HG03460 (cell line): Measurements from ENCODE around the gene SOAT1.
"Not testable (repeated sequence)": the region's sequence is repeated elsewhere in the genome, so short reads cannot be mapped to it uniquely, and the experiment has no call there.

Experiments
- ATAC-seq: cut with Tn5 transposase; IDR thresholded peaks from one replicate; pipeline ENCODE4 v1.9.1; 2021; ENCODE audit not compliant: unreplicated experiment

The SOAT1 gene

GRCh38 chr1:179293340-179294327 is at the start of gene SOAT1:
SOAT1 (plus strand) TSS chr1:179293797; CDS start chr1:179302685, 8,888 bp downstream.
- peak; percentile 95 for ATAC-seq

GRCh38 chr1:179245426-179245825 is 48.2 kb upstream of the SOAT1 start:
- ATAC-seq: not testable (repeated sequence)

- no peak for ATAC-seq
These were observed 45.7 kb upstream of the SOAT1 start for GRCh38 chr1:179247923-179248322.

GRCh38 chr1:179251675-179252074 is 41.9 kb upstream of the SOAT1 start:
- no peak for ATAC-seq

GRCh38 chr1:179252606-179253005 is 41.0 kb upstream of the SOAT1 start:
- no peak for ATAC-seq

GRCh38 chr1:179253286-179253972 is 40.2 kb upstream of the SOAT1 start:
- no peak for ATAC-seq

GRCh38 chr1:179262183-179262582 is 31.4 kb upstream of the SOAT1 start:
- no peak for ATAC-seq

- no peak for ATAC-seq
These were observed 30.5 kb upstream of the SOAT1 start for GRCh38 chr1:179263121-179263520.

- no peak for ATAC-seq
These were observed 29.1 kb upstream of the SOAT1 start for GRCh38 chr1:179264507-179264906.

- ATAC-seq: no peak
These were observed 24.5 kb upstream of the SOAT1 start for GRCh38 chr1:179269071-179269470.

GRCh38 chr1:179274424-179274823 is 19.2 kb upstream of the SOAT1 start:
- not testable (repeated sequence) for ATAC-seq

GRCh38 chr1:179278920-179279319 is 14.7 kb upstream of the SOAT1 start:
- ATAC-seq: no peak

GRCh38 chr1:179283992-179284391 is 9.6 kb upstream of the SOAT1 start:
- ATAC-seq: no peak

- ATAC-seq: no peak
These were observed 5.7 kb upstream of the SOAT1 start for GRCh38 chr1:179287946-179288345.

GRCh38 chr1:179288977-179289376 is 4.6 kb upstream of the SOAT1 start:
- no peak for ATAC-seq

GRCh38 chr1:179295164-179295755 is 1.7 kb downstream of the SOAT1 start:
- ATAC-seq: no peak

GRCh38 chr1:179296356-179297104 is 2.9 kb downstream of the SOAT1 start:
- no peak for ATAC-seq

- ATAC-seq: no peak
These were observed 3.4 kb downstream of the SOAT1 start for GRCh38 chr1:179297105-179297378.

- ATAC-seq: peak; percentile 78
These were observed 5.4 kb downstream of the SOAT1 start for GRCh38 chr1:179298952-179299351.

GRCh38 chr1:179300112-179300511 is 6.5 kb downstream of the SOAT1 start:
- no peak for ATAC-seq

- no peak for ATAC-seq
These were observed 8.5 kb downstream of the SOAT1 start for GRCh38 chr1:179302070-179302469.
